Activated CD4-positive, alpha-beta memory T cell treated with anti-CD3 and anti-CD28 coated beads for 36 hours (primary cell): ENCODE measurements around the gene POLR2E. TPM values are rescaled to one million over a fixed set of nuclear protein-coding genes. Genes with fewer than 3 reads are reported as not detected.
A peak's percentile ranks its signal among the peaks of the same experiment; 100 is the strongest.

Experiments used
- CTCF ChIA-PET: fragments of 350-600 bp; sonication (Branson Sonifier 250); formaldehyde crosslinking; loops from one replicate; lab custom pipeline; 2021; ENCODE audit warnings: antibody characterized with exemption, inconsistent platforms; lab: Charles Lee
- POLR2A ChIA-PET: fragments of 350-600 bp; sonication (Branson Sonifier 250); formaldehyde crosslinking; loops from one replicate; lab custom pipeline; 2021; ENCODE audit warnings: antibody characterized with exemption; lab: Charles Lee
- DNase-seq: peaks from one replicate; pipeline ENCODE4 v3.0.0-alpha.2; 2020
- H3K27ac Mint-ChIP-seq: one replicate; pipeline ENCODE4 v1.8.0; 2021; ENCODE audit warnings: mixed read lengths
- H3K27me3 Mint-ChIP-seq: one replicate; pipeline ENCODE4 v1.8.0; 2021; ENCODE audit warnings: mixed read lengths
- H3K36me3 Mint-ChIP-seq: one replicate; pipeline ENCODE4 v1.8.0; 2021; ENCODE audit warnings: mixed read lengths
- H3K4me1 Mint-ChIP-seq: one replicate; pipeline ENCODE4 v1.8.0; 2021; ENCODE audit warnings: low read depth, mixed read lengths
- H3K4me3 Mint-ChIP-seq: one replicate; pipeline ENCODE4 v1.8.0; 2021; ENCODE audit warnings: mild to moderate bottlenecking, mixed read lengths
- H3K9me3 Mint-ChIP-seq: one replicate; pipeline ENCODE4 v1.8.0; 2021; ENCODE audit warnings: mixed read lengths
- intact Hi-C: fragments of 100-400 bp; cut with micrococcal nuclease; formaldehyde crosslinking; loops from one replicate; pipeline ENCODE4 v1.15.1; 2023
- total RNA-seq, 2 experiments: library from RNA; stranded (reverse); gene quantifications; one replicate each; pipeline ENCODE4 v1.2.3, GENCODE V29; 2021

The POLR2E gene
- total RNA-seq, 2 experiments from 2014 or later: 204 to 207 TPM

DNA sequence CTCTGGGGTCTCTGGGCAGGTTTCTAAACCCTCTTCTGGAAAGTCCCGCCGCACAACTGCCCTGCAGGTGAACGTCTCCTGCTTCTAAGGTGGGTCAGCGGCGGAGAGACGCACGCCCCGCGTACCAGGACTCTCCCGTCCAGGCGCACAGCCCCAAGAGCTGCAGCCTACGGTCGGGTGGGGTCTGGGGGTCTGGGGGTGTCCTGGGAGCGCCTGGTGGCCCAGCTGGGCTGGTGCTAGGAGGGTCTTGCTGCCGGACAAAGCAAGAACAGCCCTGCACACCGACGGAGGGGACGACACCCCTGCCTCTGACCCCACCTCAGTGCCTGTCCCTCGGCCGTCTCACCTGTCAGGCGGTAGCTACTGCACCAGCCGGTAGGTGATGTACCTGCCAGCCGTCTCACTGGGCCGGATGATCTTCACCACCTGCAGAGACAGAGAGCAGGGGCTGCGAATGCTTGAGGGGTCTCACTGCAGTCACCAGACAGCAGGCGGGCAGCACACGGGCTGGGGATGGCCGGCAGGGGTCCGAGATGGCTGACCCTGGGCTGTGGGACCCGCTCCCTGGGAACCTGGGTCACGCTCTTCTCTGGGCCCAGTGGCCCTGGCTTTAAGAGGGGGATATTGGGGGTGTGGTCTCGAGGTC is 5.9 kb downstream of the POLR2E start:
- H3K27ac Mint-ChIP-seq: no peak overlapping the region
- POLR2A ChIA-PET: interaction anchor here (0.9 to 2.8 kb wide), 5 partner anchors 10 to 51 kb away, joined by 3 to 11 read pairs (median 5); partner anchors contain the start of gene GPX4
- H3K36me3 Mint-ChIP-seq: peaks cover 32% of the 10 kb centered on the region
- H3K27me3 Mint-ChIP-seq: no peaks in the 10 kb centered on the region
- H3K9me3 Mint-ChIP-seq: no peaks in the 10 kb centered on the region
- H3K4me1 Mint-ChIP-seq: peaks cover 46% of the 10 kb centered on the region
- no peak for DNase-seq
- H3K4me3 Mint-ChIP-seq: no peak overlapping the region
- intact Hi-C loops: no loop called here
- CTCF ChIA-PET: interaction anchor here (1.0 to 6.9 kb wide), 4 partner anchors 10 to 105 kb away, joined by 3 to 41 read pairs (median 5); partner anchors contain the start of gene ARHGAP45

DNA sequence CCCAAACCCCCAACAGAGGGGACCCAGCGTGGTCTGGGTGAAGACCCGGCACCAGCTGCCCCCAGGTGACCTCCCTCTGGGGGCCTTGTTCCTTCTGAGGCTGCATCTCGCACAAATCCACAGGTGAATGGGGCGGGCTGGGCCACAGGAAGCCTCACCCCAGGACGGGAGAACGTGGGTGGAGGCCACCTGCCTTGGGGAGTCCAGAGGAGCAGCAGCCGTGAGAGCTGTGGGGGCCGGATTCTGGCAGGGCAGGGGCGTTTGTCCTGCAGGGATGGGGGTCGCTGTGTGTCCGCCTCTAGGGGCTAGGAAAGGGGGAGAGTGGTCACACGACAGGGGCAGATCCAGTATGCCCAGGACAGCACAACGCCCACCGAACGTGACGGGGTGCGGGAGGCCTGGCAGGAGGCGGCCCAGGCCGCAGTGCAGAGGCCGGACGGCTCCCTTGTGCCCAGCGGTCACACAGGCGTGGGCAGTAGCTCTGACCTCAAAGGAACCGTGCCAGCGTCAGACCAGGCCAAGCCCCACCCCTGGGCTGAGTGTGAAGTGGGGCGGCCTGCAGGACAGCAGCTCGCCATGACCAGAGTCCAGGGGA is 6.7 kb downstream of the POLR2E start:
- POLR2A ChIA-PET: interaction anchor here (0.9 to 3.9 kb wide), 5 partner anchors 9 to 16 kb away, joined by 3 to 18 read pairs (median 10); partner anchors contain the start of gene GPX4
- peaks cover 39% of the 10 kb centered on the region for H3K36me3 Mint-ChIP-seq
- intact Hi-C loops: no loop called here
- DNase-seq: no peak
- CTCF ChIA-PET: interaction anchor here (0.9 to 6.9 kb wide), 5 partner anchors 16 to 105 kb away, joined by 3 to 41 read pairs (median 4); partner anchors contain the start of gene ARHGAP45
- peaks cover 48% of the 10 kb centered on the region for H3K4me1 Mint-ChIP-seq
- no peak overlapping the region for H3K4me3 Mint-ChIP-seq
- no peaks in the 10 kb centered on the region for H3K27me3 Mint-ChIP-seq
- no peaks in the 10 kb centered on the region for H3K9me3 Mint-ChIP-seq
- peak overlapping the region; percentile 81 for H3K27ac Mint-ChIP-seq

DNA sequence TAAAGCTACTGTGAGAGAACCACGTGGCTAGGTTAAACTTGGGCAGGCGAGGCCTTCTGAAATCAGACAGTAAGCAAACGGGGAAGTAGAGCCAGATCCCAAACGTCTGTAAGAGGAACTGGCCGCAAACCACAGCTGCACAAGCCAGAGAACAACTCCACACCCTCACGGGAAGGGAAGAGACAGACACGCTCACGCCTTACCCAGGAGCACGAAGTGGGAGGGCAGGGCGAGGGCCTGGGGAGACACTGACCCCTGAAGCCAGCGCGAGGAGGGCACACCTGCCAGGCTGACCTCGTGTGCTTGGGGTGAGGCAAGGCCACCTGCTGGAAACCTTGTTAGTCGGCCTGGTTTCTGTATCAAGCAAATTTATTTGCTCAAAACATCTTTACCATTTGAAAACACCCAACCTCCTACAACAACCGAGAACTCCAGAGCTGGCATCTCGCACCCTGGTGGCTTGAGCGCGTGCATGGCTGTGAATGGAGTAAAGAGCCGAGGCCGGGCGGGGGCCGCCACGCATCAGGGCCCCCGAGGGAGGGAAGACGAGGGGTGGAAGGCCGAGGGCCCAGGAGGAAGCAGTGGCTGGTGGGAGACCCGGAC is 7.3 kb downstream of the POLR2E start:
- Mint-ChIP-seq H3K27ac (peak overlapping the region; percentile 81), H3K4me3 (peak overlapping the region; percentile 13), H3K27me3 (no peaks in the 10 kb centered on the region), H3K9me3 (no peaks in the 10 kb centered on the region), H3K36me3 (peaks cover 35% of the 10 kb centered on the region), H3K4me1 (peaks cover 45% of the 10 kb centered on the region)
- POLR2A ChIA-PET: interaction anchor here (1.1 to 3.9 kb wide), 5 partner anchors 8 to 38 kb away, joined by 3 to 18 read pairs (median 10); partner anchors contain the start of gene GPX4
- peak; percentile 51 for DNase-seq
- CTCF ChIA-PET: interaction anchor here (0.9 to 6.9 kb wide), 4 partner anchors 17 to 66 kb away, joined by 3 to 41 read pairs (median 6); partner anchors contain the start of genes ABCA7 and ARHGAP45
- intact Hi-C loops: loop anchor here (1.0 kb wide), 1 partner anchor 11 kb away; no protein-coding TSS in a partner anchor

DNA sequence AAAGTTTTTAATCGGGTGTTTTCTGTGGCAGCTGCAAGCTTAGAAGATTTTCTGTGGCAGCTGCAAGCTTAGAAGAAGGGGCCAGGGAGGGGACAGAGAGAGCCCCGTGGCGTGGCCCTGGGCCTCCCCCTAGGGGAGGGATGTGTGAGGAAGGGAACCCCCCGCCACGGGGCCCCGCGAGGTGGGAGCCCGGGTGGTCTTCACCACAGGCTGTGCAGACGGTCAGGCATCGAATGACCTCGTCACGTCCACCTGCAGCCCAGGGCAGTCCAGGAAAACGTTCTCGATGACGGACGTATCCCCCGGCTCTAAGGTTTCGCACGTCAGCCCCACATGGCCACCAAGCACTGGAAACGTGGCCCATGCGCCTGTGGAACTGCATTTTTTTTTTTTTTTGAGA is 8.6 kb downstream of the POLR2E start:
- Mint-ChIP-seq H3K9me3 (no peaks in the 10 kb centered on the region), H3K27ac (peak overlapping the region; percentile 18), H3K27me3 (no peaks in the 10 kb centered on the region), H3K36me3 (peaks cover 42% of the 10 kb centered on the region), H3K4me1 (peaks cover 49% of the 10 kb centered on the region), H3K4me3 (no peak overlapping the region)
- intact Hi-C loops: loop anchor here (1.0 kb wide), 1 partner anchor 9 kb away; no protein-coding TSS in a partner anchor
- ChIA-PET CTCF (interaction anchor here (1.3 to 6.9 kb wide), 3 partner anchors 20 to 46 kb away, joined by 3 to 41 read pairs (median 8); partner anchors contain the start of genes ABCA7 and ARHGAP45), POLR2A (interaction anchor here (1.0 to 4.6 kb wide), 6 partner anchors 8 to 60 kb away, joined by 3 to 26 read pairs (median 6); partner anchors contain the start of genes CNN2 and POLR2E)
- no peak for DNase-seq

DNA sequence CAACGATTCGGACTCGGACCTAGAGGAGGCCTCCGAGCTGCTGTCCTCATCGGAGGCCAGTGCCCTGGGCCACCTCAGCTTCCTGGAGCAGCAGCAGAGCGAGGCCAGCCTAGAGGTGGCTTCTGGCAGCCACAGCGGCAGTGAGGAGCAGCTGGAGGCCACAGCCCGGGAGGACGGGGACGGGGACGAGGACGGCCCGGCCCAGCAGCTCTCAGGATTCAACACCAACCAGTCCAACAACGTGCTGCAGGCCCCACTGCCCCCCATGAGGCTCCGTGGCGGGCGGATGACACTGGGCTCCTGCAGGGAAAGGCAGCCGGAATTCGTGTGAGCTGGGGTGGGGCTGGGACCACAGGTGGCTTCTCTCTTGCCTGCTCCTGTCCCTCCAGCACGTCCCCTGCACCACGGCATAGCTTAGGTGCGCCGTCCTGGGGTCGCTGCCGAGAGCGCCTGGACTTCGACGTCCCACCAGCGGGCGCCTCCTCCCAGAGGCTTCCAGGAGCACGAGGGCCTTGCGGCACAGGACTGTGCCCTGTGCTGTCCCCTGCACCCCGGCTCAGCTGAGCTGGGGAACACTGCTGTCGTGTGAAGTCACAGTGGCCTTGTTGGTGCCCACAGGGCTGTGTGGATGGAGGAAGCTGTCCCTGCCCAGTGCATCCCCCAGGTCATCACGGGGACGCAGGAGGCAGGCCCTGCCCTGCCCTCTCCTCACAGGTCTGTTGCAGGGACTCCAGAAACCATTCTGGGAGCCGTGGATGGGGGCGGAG is 9.3 kb downstream of the POLR2E start:
- Mint-ChIP-seq H3K4me1 (peaks cover 50% of the 10 kb centered on the region), H3K4me3 (peak overlapping the region; percentile 9), H3K27me3 (no peaks in the 10 kb centered on the region), H3K36me3 (peaks cover 46% of the 10 kb centered on the region), H3K27ac (peak overlapping the region; percentile 18), H3K9me3 (no peaks in the 10 kb centered on the region)
- intact Hi-C loops: no loop called here
- ChIA-PET POLR2A (interaction anchor here (1.0 to 4.6 kb wide), 5 partner anchors 8 to 59 kb away, joined by 3 to 26 read pairs (median 3); partner anchors contain the start of genes CNN2 and POLR2E), CTCF (interaction anchor here (1.3 to 6.9 kb wide), 3 partner anchors 20 to 45 kb away, joined by 3 to 41 read pairs (median 8); partner anchors contain the start of genes ABCA7 and ARHGAP45)
- no peak for DNase-seq

DNA sequence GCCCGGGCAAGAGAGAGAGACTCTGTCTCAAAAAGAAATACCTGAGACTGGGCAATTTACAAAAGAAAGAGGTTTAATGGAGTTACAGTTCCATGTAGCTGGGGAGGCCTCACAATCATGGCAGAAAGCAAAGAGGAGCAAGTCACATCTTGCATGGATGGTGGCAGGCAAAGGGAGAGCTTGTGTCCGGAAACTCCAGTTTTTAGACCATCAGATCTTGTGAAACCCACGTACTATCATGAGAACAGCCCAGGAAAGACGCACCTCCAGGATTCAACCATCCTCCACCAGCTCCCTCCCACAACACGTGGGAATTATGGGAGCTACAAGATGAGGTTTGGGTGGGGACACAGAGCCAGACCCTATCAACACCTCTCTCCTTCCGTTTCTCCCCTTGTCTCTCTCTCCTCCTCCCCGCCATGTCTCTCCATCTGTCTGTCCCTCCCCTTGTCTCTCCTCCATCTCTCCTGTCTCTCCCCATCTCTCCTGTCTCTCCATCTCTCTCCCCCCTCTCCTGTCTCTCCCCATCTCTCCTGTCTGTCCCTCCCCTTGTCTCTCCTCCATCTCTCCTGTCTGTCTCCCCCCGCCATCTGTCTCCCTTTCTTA is 10.0 kb downstream of the POLR2E start:
- POLR2A ChIA-PET: interaction anchor here (1.0 to 4.6 kb wide), 3 partner anchors 9 to 45 kb away, joined by 3 to 26 read pairs (median 18); partner anchors contain the start of gene POLR2E
- peak overlapping the region; percentile 9 for H3K4me3 Mint-ChIP-seq
- H3K4me1 Mint-ChIP-seq: peaks cover 52% of the 10 kb centered on the region

DNA sequence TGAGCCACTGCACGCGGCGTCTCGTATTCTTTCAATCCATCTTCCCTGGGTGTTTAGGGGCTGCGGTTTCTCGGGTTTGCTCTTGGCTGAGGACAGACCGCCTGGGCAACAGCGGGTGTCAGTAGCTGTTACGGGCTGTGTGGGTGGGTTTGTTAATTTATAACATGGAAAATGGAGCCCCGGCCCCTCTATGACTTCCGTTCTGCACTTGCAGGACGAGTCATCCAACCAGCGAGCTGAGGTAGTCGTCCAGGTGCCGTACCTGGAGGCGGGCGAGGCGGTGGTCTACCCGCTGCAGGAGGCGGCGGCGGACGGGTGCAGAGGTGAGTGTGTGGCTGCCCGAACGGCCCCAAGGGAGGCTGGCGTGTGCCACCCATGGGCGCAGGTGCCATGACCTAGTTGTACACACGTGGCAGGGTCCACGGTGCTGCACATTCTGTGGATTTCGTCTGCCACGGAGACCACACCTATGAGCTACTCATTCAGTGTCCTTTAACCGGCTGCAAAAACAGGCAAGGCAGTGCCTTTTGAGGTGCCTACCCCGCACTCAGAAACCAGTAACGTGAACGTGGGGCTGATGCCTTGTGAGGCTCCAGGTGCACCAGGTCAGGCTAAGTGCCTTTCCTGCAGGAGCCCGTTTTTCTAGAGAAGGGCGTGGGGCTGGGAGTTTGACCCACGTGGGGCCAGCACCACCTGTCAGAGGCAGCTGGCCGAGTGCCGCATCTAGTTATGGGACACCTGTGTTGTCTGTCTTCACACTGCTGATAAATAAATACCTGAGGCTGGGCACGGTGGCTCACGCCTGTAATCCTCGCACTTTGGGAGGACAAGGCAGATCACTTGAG is 10.9 kb downstream of the POLR2E start:
- ChIA-PET POLR2A (interaction anchor here (0.6 to 4.6 kb wide), 2 partner anchors 10 to 185 kb away, joined by 3 to 26 read pairs; partner anchors contain the start of genes CIRBP and POLR2E), CTCF (interaction anchor here (0.8 to 6.9 kb wide), 2 partner anchors 10 to 18 kb away, joined by 3 to 41 read pairs; partner anchors contain the start of gene ARHGAP45)
- H3K4me1 Mint-ChIP-seq: peaks cover 60% of the 10 kb centered on the region
- no peak overlapping the region for H3K4me3 Mint-ChIP-seq
- H3K36me3 Mint-ChIP-seq: peaks cover 57% of the 10 kb centered on the region
- intact Hi-C loops: no loop called here
- DNase-seq: peak; percentile 51
- no peaks in the 10 kb centered on the region for H3K27me3 Mint-ChIP-seq
- peak overlapping the region; percentile 3 for H3K27ac Mint-ChIP-seq
- no peaks in the 10 kb centered on the region for H3K9me3 Mint-ChIP-seq

More for the DNA sequence above, 10.0 kb downstream of the POLR2E start:
- Mint-ChIP-seq H3K27ac (peak overlapping the region; percentile 66), H3K27me3 (no peaks in the 10 kb centered on the region), H3K36me3 (peaks cover 49% of the 10 kb centered on the region), H3K9me3 (no peaks in the 10 kb centered on the region)
- no peak for DNase-seq
- CTCF ChIA-PET: interaction anchor here (0.8 to 6.9 kb wide), 2 partner anchors 9 to 19 kb away, joined by 3 to 41 read pairs; partner anchors contain the start of gene ARHGAP45
- intact Hi-C loops: no loop called here

DNA sequence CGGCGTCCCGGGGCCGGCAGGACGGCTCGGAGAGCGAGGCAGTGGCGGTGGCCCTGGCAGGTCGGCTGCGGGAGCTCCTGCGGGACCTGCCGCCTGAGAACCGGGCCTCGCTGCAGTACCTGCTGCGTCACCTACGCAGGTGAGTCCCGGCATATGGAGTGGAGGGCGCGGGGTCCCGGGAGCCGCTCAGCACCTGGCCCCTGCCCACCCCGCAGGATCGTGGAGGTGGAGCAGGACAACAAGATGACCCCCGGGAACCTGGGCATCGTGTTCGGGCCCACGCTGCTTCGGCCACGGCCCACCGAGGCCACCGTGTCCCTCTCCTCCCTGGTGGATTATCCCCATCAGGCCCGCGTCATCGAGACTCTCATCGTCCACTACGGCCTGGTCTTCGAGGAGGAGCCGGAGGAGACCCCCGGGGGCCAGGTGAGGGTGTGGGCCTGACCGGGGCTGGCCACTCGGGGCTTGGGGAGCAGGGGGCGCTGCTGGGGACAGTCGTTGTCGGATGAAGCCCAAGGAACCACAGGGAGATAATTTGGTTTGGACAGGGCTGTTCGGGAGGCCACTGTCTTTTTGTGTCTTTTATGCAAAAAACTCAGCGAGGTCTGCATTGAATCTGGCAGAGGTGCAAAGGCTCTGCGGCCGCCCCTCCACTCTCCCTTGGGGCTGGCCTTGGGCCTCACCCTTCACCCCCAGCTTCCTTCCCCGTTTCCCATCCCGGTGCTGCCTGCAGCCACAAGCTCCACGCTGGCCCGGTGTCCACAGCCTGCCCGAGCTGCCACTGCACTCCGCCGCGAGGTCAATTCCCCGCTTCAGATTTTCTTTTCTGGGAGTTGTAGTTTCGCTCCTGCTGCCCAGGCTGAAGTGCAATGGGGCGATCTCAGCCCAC is 12.0 kb downstream of the POLR2E start:
- Mint-ChIP-seq H3K9me3 (no peaks in the 10 kb centered on the region), H3K4me3 (no peak overlapping the region), H3K4me1 (peaks cover 56% of the 10 kb centered on the region), H3K36me3 (peaks cover 58% of the 10 kb centered on the region), H3K27me3 (no peaks in the 10 kb centered on the region), H3K27ac (no peak overlapping the region)
- ChIA-PET CTCF (interaction anchor here (0.6 to 6.9 kb wide), 5 partner anchors 8 to 288 kb away, joined by 3 to 41 read pairs (median 6); partner anchors contain the start of gene ARHGAP45), POLR2A (interaction anchor here (0.6 to 6.7 kb wide), 5 partner anchors 11 to 167 kb away, joined by 3 to 55 read pairs (median 3); partner anchors contain the start of genes ARHGAP45, GPX4 and POLR2E)
- no peak for DNase-seq
- intact Hi-C loops: loop anchor here (1.0 kb wide), 2 partner anchors 12 to 16 kb away; partner anchors contain the start of genes ARHGAP45 and POLR2E
